PFSK-1 (cell line): ENCODE measurements around the gene RAD51B.

Experiments
- POLR2AphosphoS5 ChIP-seq: IDR thresholded peaks from 2 replicates; pipeline ENCODE4 v1.6.1; 2012; ENCODE audit warnings: low read depth, mild to moderate bottlenecking, control low read depth, low read length, moderate library complexity
- SIN3A ChIP-seq: IDR thresholded peaks from 2 replicates; pipeline ENCODE4 v1.6.1; 2012; ENCODE audit warnings: mild to moderate bottlenecking, low read length, moderate library complexity, borderline replicate concordance; ENCODE audit not compliant: insufficient read depth
- TAF1 ChIP-seq: IDR thresholded peaks from 2 replicates; pipeline ENCODE4 v1.6.1; 2012; ENCODE audit warnings: low read length, control low read depth, borderline replicate concordance; ENCODE audit not compliant: insufficient read depth

DNA sequence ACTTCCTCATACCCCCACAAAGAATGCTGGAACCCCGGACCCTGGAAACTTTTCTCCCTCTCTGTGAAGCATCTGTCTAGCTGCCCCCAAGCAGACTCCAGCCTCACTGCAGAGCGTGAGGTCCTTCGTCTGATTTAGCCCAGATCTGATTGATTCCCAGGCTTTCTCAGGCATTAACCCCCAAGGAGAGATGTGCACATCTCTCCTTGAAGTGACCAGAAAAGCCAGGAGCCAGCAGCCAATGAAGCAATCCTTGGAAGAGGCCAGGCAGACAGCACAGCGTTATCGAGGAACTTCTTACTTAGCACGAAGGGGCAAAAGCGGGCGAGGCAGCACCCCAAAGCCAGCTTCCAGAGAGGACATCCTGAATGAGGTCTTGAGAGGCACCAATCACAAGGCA, 872.6 kb downstream of the RAD51B start:
- TF ChIP-seq TAF1 (no peak), SIN3A (no peak), POLR2AphosphoS5 (no peak)
